Stimulated activated CD8-positive, alpha-beta memory T cell treated with anti-CD3 and anti-CD28 coated beads, Interleukin-7, amount 100 ng/mL, for 24 hours (primary cell): Measurements from ENCODE around the gene ISLR2.

Experiments
- DNase-seq: peaks from one replicate; pipeline ENCODE4 v3.0.0-alpha.2; 2020; ENCODE audit warnings: low read depth

Gene ISLR2

DNA sequence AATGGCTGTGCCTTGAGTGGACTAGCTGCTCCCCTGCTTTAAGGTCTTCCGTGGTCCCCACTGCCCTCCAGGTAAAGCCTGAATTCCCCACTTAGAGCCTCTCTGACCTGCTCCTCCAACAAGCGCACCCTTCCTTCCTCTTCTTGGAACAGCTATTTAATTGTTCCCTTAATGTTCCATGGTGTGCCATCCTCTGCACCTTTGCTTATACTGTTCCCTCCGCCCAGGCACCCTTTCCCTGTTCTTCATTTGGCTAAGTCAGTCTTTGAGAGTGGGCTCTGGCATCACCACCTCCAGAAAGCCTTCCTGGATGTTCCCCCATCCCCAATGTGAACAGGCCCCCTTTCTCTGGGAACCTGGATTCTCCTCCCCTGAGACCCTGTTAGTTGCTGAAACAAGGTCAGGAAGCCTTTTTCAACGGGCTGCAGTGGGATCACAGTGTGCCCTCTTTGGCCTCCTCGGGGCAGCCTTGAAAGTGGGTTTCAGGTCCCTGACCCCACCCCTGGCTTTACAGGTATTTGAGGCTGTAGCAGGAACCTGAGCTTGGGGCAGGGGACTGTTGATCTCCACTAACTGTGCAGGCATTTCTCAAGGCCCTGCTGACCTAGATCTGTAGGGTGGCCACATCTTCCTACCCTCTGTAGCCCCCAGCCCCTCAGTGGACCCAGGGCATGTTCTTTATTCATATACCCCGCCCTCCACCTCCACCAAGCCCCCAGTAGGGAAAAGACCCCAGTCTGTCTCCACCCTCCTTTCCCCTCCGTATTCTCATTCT, 48.1 kb downstream of the ISLR2 start:
- DNase-seq: no peak

DNA sequence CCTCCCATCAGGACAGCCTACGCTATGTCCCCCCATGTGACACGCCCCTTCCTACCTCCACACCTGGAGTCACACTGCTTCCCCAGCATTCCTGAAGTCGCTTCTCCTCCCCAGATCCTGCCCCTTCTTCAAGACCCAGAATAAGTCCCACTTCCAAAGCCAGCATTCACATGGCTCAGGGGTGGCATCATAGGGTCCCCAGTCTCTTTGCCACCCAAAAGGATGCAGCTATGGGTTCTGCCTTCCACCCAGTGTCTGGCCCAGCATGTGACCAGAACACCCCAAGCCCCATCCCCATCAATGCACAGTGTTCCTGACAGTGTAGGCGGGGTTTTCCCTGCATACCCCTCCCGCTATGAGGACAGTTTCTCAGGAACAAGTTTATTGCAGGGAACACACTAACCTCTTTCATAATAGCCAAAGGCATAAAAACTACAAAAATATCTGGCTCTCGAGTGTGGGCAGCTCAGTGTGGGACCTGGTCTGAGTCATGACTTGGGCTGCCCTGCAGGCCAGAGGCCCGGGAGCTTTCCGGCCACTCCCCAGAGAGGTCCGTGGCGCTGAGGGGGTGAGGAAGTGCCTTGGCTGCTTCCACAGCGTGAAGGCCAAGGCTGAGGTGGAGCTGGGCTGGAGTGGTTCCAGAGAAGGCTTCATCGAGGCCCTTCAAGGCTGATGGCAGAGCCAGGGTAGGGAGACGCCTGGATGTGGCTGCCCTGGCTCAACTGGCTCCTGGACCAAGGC, 48.9 kb downstream of the ISLR2 start:
- no peak for DNase-seq

DNA sequence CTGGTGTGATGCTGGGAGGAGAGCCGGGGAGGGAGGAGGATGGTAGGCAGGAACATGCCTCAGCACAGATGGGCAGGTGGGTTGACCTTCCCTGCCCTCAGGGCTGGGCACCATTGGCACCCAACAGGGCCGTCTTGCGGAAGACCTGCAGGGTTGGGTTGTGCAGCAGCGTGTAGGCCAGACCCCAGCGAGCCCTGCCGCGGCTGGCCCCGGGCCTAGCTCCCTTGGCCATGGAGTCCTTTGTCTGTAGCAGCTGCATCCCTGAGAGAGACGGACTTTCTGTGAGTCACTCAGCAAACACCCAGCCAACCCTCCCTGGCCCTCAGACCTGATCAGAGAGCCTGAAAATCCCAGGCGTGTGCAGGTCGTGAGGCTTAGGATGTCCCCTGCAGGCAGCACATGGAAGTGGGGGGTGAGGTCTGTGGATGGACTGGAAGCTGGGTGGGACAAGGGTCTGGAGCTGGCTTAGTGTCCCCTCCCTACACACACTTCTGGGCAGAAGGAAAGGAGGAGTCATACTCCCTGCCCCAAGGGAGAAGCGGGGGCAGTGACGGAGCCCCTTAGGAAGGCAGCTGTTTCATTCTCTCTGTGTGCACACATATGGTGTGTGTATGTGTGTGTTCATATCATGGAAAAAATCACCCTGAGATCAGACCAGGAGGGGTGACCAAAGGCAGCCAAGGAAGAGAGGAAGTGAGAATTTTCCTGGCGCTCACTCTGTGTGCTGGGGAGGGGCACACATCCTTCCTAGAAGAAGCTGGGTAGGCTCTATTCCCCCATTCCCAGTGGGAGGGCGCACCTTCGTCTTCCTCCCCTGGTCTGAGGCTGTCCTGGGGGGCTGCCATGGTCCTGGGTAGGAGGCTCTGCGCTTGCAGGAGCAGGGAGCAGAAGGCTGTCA, 49.8 kb downstream of the ISLR2 start:
- DNase-seq: no peak

DNA sequence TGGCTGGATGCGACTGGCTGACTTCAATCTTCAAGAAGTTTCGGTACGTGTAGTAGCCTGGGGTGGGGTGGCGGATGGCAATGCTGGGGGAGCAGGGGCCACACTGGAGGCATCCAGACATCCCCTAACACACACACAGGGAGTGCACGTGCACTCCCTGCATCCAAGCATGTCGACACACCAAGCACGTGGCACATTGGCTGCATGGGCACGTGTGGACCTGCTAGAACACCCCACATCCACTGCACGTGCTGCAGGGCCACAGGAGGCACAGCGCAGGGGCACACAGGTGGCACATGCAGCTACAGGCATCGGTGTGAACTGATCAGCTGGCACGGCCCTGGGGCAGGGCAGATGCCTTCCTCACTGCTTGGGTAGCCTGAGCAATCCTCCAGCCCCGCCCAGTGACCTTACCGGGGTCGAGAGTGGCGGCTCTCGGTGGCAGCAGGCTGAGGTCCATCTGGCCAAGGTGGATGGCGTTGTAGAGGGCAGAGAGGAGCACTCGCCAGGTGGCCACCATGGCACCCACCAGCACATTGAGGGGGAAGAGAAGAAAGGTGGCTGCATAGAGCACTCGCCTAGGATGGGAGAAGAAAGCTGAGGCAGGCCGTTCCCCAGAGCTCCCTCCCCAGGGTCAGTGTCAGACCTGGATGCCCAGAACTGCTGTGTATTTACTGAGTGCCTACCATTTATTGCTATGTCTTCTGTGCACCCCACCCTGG, 50.7 kb downstream of the ISLR2 start:
- no peak for DNase-seq

DNA sequence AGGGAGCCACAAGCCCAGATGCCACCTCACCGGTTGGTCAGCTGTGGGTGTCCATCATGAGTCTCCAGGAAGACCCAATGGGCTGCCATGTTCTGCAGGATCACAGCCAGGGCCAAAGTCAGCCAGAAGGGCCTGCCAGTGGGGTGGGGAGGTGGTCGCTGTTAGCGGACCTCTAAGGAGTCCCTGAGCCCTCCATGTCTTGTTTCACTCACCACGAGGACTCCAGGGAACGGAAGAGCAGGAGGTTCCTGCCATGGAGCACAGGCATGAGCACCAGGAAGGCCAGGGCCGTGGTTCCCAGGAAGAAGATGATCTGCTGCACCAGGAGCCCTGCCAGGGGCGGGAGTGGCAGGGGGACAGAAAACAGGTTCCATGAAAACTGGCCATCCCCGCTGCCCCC, 51.7 kb downstream of the ISLR2 start:
- DNase-seq: no peak

DNA sequence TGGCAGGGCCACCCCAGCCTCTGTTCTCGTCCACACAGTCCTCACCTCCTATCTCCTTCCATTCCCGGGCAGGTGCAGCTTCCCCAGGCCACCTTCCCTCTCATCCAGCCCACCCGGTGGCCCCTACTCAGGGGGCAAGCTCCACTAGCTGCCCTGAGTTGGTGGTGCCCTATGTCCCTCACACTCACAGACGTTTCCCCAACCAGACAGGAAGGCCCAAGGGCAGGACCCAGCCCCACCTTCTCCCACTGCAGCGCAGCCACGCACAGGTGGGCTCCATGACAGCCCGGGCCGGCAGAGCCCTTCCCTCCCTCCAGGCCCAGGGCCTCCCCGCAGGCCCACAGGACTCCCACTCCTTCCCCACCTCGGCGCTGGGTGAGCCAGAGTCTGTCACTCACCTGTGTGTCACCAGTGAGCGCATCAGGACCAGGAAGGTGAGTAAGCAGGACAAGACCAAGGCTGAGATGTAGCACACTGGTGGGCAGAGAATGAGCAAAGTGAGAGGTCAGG, 54.3 kb downstream of the ISLR2 start:
- DNase-seq: no peak

DNA sequence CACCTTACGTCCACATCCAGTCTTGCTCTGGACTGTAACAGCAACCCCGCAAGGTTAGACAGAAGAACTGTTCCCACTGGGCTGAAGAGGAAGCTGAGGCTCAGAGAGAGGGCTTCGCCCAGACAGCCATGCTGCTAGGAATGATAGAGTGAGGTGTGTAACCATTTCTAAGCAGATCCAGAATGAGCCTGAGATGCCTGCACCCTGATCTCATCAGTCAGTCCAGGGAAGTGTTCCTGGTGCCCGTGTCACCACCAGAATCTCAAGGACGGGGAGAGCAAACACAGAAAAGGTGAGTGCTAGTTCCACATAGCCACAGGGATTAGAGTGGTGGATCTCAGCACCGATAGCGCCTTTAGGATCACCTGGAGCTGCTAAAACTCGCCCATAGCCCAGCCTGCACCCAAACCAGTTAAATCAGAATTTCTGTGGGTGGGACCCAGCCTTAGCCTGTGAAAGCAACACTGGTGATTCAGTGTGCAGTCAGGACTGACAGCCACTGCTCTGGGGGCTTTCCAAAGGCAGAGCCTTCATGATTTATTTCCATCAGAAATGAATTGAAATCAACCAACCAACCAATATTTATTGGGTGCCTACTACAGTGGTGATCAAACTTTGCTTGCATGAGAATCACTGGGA, 55.4 kb downstream of the ISLR2 start:
- DNase-seq: no peak
